Keratinocyte (primary cell): ENCODE data around the gene EIF5B. TPM values are rescaled to one million over a fixed set of nuclear protein-coding genes. Genes with fewer than 3 reads are reported as not detected.

Experiments used
- DNase-seq: peaks from one replicate; pipeline ENCODE4 v3.0.0-alpha.2; 2011; ENCODE audit warnings: low read depth, missing footprints, low spot score
- FAIRE-seq: peaks from 2 replicates; lab custom pipeline; 2011; peaks lifted over from hg19 to GRCh38; lab: Jason Lieb, UNC
- H2AFZ ChIP-seq: 2 replicates; pipeline ENCODE4 v1.6.0; 2012; ENCODE audit warnings: low read length, control low read depth, inconsistent platforms; ENCODE audit not compliant: control insufficient read depth
- H3K27ac ChIP-seq: 2 replicates; pipeline ENCODE4 v1.5.1; 2011; ENCODE audit warnings: low read length; ENCODE audit not compliant: control insufficient read depth, insufficient read depth
- H3K27me3 ChIP-seq: 3 replicates; pipeline ENCODE4 v1.6.0; 2011; ENCODE audit warnings: low read length; ENCODE audit not compliant: control insufficient read depth, insufficient read depth; ENCODE audit errors: extremely low read depth
- H3K36me3 ChIP-seq, 2 experiments: 2 replicates in 1 of 2; 3 replicates in 1 of 2; pipeline ENCODE4 v1.5.1; 2011; ENCODE audit warnings: low read length in 2 of 2, mild to moderate bottlenecking in 1 of 2; ENCODE audit not compliant: control insufficient read depth in 2 of 2, insufficient read depth in 2 of 2; ENCODE audit errors: extremely low read depth in 1 of 2
- H3K4me1 ChIP-seq: 3 replicates; pipeline ENCODE4 v1.5.1; 2011; ENCODE audit warnings: low read length; ENCODE audit not compliant: control insufficient read depth, insufficient read depth; ENCODE audit errors: extremely low read depth
- H3K4me2 ChIP-seq: 3 replicates; pipeline ENCODE4 v1.6.0; 2011; ENCODE audit warnings: low read depth, low read length; ENCODE audit not compliant: control insufficient read depth, insufficient read depth; ENCODE audit errors: extremely low read depth
- H3K4me3 ChIP-seq, 3 experiments: fragments of 200-600 bp in 1 of 3; sonication (generic) in 1 of 3; 2 replicates in 2 of 3; 3 replicates in 1 of 3; pipeline ENCODE4 v1.5.1; 2011 to 2016; ENCODE audit warnings: low read length in 3 of 3, mild to moderate bottlenecking in 3 of 3, control low read depth in 2 of 3, inconsistent platforms in 1 of 3, low read depth in 1 of 3, mixed read lengths in 1 of 3, mixed run types in 1 of 3, moderate library complexity in 1 of 3; ENCODE audit not compliant: control insufficient read depth in 2 of 3, insufficient read depth in 2 of 3; ENCODE audit errors: extremely low read depth in 1 of 3
- H3K79me2 ChIP-seq: 2 replicates; pipeline ENCODE4 v1.6.0; 2012; ENCODE audit warnings: low read length; ENCODE audit not compliant: control insufficient read depth, insufficient read depth
- H3K9ac ChIP-seq: 3 replicates; pipeline ENCODE4 v1.6.0; 2011; ENCODE audit warnings: low read length; ENCODE audit not compliant: control insufficient read depth, insufficient read depth; ENCODE audit errors: extremely low read depth
- H3K9me1 ChIP-seq: 3 replicates; pipeline ENCODE4 v1.6.0; 2011; ENCODE audit warnings: low read length; ENCODE audit not compliant: control insufficient read depth, insufficient read depth; ENCODE audit errors: extremely low read depth
- H3K9me3 ChIP-seq: 2 replicates; pipeline ENCODE4 v1.5.1; 2012; ENCODE audit warnings: low read depth, low read length; ENCODE audit not compliant: control insufficient read depth
- H4K20me1 ChIP-seq: 3 replicates; pipeline ENCODE4 v1.6.0; 2011; ENCODE audit warnings: low read length; ENCODE audit not compliant: control insufficient read depth, insufficient read depth; ENCODE audit errors: extremely low read depth
- CTCF ChIP-seq, 3 experiments: IDR thresholded peaks in 1 of 3; conservative IDR thresholded peaks in 1 of 3; optimal IDR thresholded peaks in 1 of 3; 2 replicates in 2 of 3; 3 replicates in 1 of 3; pipeline versions ENCODE3 to v1.5.1; 2011; ENCODE audit warnings: low read length in 3 of 3, mild to moderate bottlenecking in 3 of 3, moderate library complexity in 2 of 3, control low read depth in 1 of 3, inconsistent platforms in 1 of 3; ENCODE audit not compliant: insufficient read depth in 2 of 3; ENCODE audit errors: extremely low read depth in 1 of 3
- EZH2 ChIP-seq: IDR thresholded peaks from one replicate; pipeline ENCODE4 v1.6.1; 2012; ENCODE audit warnings: inconsistent platforms, mild to moderate bottlenecking, low read length, moderate library complexity
- dilution Hi-C: fragments of 300-500 bp; cut with MboI; formaldehyde crosslinking; loops from one replicate; pipeline ENCODE4 v1.7.0; 2020; ENCODE audit warnings: low sequenced_read_pairs; ENCODE audit not compliant: extremely low pct_ligation_motif_present
- polyA plus RNA-seq, 5 experiments: library from polyadenylated mRNA; depleted of rRNA in 3 of 5; stranded (reverse) in 3 of 5; stranded (forward) in 1 of 5; unstranded in 1 of 5; fragments of >200 nt; gene quantifications; 1 replicate in 1 of 5; 2 replicates in 3 of 5; 3 replicates in 1 of 5; pipeline versions ENCODE4 v1.2.1 to v1.2.3, GENCODE V29; 2011 to 2012; ENCODE audit warnings: missing spikeins in 2 of 5, low read depth in 1 of 5, low replicate concordance in 1 of 5

The EIF5B gene
- polyA plus RNA-seq, 1 donor (not counting 4 experiments of a cell fraction or from before 2014, with no cell fraction given) = 32.6 TPM

- H3K9me1 ChIP-seq = no peaks in the 10 kb centered on the region
- H2AFZ ChIP-seq = no peak overlapping the region
- H3K27ac ChIP-seq = no peak overlapping the region
- H3K4me1 ChIP-seq = no peaks in the 10 kb centered on the region
- no peaks in the 10 kb centered on the region for H3K9me3 ChIP-seq
- no peak overlapping the region for H3K4me3 ChIP-seq
- peaks cover 7 to 17% of the 10 kb centered on the region in 2 experiments for H3K36me3 ChIP-seq
- no peak overlapping the region for H3K4me2 ChIP-seq
- no peaks in the 10 kb centered on the region for H3K27me3 ChIP-seq
- DNase-seq (no peak), FAIRE-seq (no peak)
- TF ChIP-seq CTCF (optimal IDR thresholded peaks at IDR 0.05 in 1 of 3, IDR thresholded peaks at IDR 0.05 in 1 of 3, conservative IDR thresholded peaks at IDR 0.05 in 1 of 3; ENCODE audit: extremely low read depth in 1 of 3, insufficient read depth in 2 of 3, low read length in 3 of 3) (no peak), EZH2 (no peak)
- no peaks in the 10 kb centered on the region for H4K20me1 ChIP-seq
- H3K9ac ChIP-seq = no peak overlapping the region
- dilution Hi-C loops = no loop called here
- peaks cover 3% of the 10 kb centered on the region for H3K79me2 ChIP-seq
Observed at GRCh38 chr2:99382143-99382542, 45.0 kb downstream of the EIF5B start.

- no peak for FAIRE-seq
- H4K20me1 ChIP-seq = no peaks in the 10 kb centered on the region
- H3K79me2 ChIP-seq = peaks cover 9% of the 10 kb centered on the region
- H3K4me2 ChIP-seq = no peak overlapping the region
- no peak for DNase-seq
- H3K36me3 ChIP-seq = peaks cover 8 to 29% of the 10 kb centered on the region in 2 experiments
- H3K9me1 ChIP-seq = no peaks in the 10 kb centered on the region
- H3K4me3 ChIP-seq = no peak overlapping the region
- TF ChIP-seq EZH2 = no peak
- TF ChIP-seq CTCF (optimal IDR thresholded peaks at IDR 0.05 in 1 of 3, IDR thresholded peaks at IDR 0.05 in 1 of 3, conservative IDR thresholded peaks at IDR 0.05 in 1 of 3; ENCODE audit: extremely low read depth in 1 of 3, insufficient read depth in 2 of 3, low read length in 3 of 3) = no peak
- H3K9me3 ChIP-seq = no peaks in the 10 kb centered on the region
- H2AFZ ChIP-seq = no peak overlapping the region
- no peaks in the 10 kb centered on the region for H3K4me1 ChIP-seq
- dilution Hi-C loops = no loop called here
- no peaks in the 10 kb centered on the region for H3K27me3 ChIP-seq
- H3K9ac ChIP-seq = no peak overlapping the region
- H3K27ac ChIP-seq = no peak overlapping the region
Observed at GRCh38 chr2:99386011-99386410, 48.8 kb downstream of the EIF5B start.
